PC-9 (cell line): ENCODE data around the gene PHACTR3.

ENCODE experiments used
- CTCF ChIP-seq: fragments of 200-600 bp; sonication (generic); conservative IDR thresholded peaks from 2 replicates; pipeline ENCODE4 v1.6.1; 2017; ENCODE audit warnings: mixed run types, antibody characterized with exemption, mild to moderate bottlenecking, moderate library complexity
- EZH2 ChIP-seq: fragments of 200-600 bp; sonication (generic); IDR thresholded peaks from 2 replicates; pipeline ENCODE4 v1.8.0; 2017; ENCODE audit warnings: antibody characterized with exemption, low read depth

- TF ChIP-seq EZH2 (no peak), CTCF (peak; percentile 67)
Observed at GRCh38 chr20:59770270-59770669, 165.9 kb downstream of the PHACTR3 start.
